ENCODE results near the gene RHBDF1.

DNA sequence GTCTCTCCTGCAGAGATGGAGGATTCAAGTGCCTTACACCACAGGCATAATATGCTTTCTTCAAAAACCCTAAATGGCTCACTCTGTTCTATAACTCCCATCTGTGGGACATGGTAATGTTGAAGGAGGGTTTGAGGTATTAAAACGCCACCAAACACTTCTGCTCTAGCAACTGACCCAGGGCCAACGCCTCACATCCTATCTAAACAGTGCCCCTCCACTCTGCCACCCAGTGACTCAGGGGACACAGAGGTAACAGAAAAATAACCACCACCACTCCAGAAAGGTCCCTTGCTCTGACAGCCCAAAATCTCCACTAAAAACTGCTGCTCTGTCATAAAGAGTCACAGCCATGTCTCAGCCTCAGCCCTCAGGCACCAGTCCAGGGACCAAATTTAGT is 48.3 kb upstream of the RHBDF1 start:
- TF ChIP-seq, protein P1, sequence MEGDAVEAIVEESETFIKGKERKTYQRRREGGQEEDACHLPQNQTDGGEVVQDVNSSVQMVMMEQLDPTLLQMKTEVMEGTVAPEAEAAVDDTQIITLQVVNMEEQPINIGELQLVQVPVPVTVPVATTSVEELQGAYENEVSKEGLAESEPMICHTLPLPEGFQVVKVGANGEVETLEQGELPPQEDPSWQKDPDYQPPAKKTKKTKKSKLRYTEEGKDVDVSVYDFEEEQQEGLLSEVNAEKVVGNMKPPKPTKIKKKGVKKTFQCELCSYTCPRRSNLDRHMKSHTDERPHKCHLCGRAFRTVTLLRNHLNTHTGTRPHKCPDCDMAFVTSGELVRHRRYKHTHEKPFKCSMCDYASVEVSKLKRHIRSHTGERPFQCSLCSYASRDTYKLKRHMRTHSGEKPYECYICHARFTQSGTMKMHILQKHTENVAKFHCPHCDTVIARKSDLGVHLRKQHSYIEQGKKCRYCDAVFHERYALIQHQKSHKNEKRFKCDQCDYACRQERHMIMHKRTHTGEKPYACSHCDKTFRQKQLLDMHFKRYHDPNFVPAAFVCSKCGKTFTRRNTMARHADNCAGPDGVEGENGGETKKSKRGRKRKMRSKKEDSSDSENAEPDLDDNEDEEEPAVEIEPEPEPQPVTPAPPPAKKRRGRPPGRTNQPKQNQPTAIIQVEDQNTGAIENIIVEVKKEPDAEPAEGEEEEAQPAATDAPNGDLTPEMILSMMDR (conservative IDR thresholded peaks at IDR 0.05), result no peak
- TF ChIP-seq EZH2 (IDR thresholded peaks at IDR 0.05; ENCODE audit: low read depth), result no peak

Measured in PC-9 (cell line).